Colonic mucosa (tissue), 4 donors: ENCODE measurements around the gene AMOTL2. TPM values are rescaled to one million over a fixed set of nuclear protein-coding genes. Genes with fewer than 3 reads are reported as not detected.

Experiments used
- DNase-seq: peaks from one replicate; pipeline ENCODE4 v3.0.0-alpha.2; 2020
- H3K27ac ChIP-seq: fragments of 200-600 bp; one replicate; pipeline ENCODE4 v1.8.0; 2021
- H3K27me3 ChIP-seq: fragments of 200-600 bp; one replicate; pipeline ENCODE4 v1.8.0; 2021
- H3K36me3 ChIP-seq: fragments of 200-600 bp; one replicate; pipeline ENCODE4 v1.8.0; 2021
- H3K4me1 ChIP-seq: fragments of 200-600 bp; one replicate; pipeline ENCODE4 v1.8.0; 2021; ENCODE audit warnings: mild to moderate bottlenecking
- H3K4me3 ChIP-seq: fragments of 200-600 bp; one replicate; pipeline ENCODE4 v1.8.0; 2021
- H3K9ac ChIP-seq, 2 donors: one replicate each; pipeline ENCODE4 v1.7.0; 2013; ENCODE audit warnings: control low read depth in 2 of 2, low read depth in 2 of 2, low read length in 2 of 2
- H3K9me3 ChIP-seq: fragments of 200-600 bp; one replicate; pipeline ENCODE4 v1.8.0; 2021
- CTCF ChIP-seq: fragments of 200-600 bp; IDR thresholded peaks from one replicate; pipeline ENCODE4 v1.8.0; 2022; ENCODE audit warnings: antibody characterized with exemption, mild to moderate bottlenecking
- intact Hi-C: fragments of 100-400 bp; cut with DNase I; formaldehyde crosslinking; loops from one replicate; pipeline ENCODE4 v1.14.1; 2022
- total RNA-seq, 2 donors: library from RNA; stranded (reverse); fragmentation: NEBNext Ultra II Directional in 1 of 2; extraction: Animal tissue kit (Norgen Biotek cat#: 25700) in 1 of 2; gene quantifications; one replicate each; pipeline ENCODE4 v1.2.1, GENCODE V29; 2021
- donor health status: healthy.
- donor health status: DM: no; HTN: no; CAD: no.
- donor health status: DM: no; HTN: no; CAD: no.

Gene AMOTL2
- total RNA-seq, 2 donors from 2014 or later, result 17.8 to 19.9 TPM

- intact Hi-C loops, result no loop called here
- Histone ChIP-seq H3K27me3 (no peaks in the 10 kb centered on the region), H3K9ac (peak overlapping the region in 1 of 2 donors; percentile 12), H3K27ac (no peak overlapping the region), H3K9me3 (no peaks in the 10 kb centered on the region), H3K4me1 (peaks cover 6% of the 10 kb centered on the region), H3K36me3 (no peaks in the 10 kb centered on the region), H3K4me3 (no peak overlapping the region)
- TF ChIP-seq CTCF, result no peak
- no peak for DNase-seq
Observed at GRCh38 chr3:134314588-134315285, 59.5 kb downstream of the AMOTL2 start.

DNA sequence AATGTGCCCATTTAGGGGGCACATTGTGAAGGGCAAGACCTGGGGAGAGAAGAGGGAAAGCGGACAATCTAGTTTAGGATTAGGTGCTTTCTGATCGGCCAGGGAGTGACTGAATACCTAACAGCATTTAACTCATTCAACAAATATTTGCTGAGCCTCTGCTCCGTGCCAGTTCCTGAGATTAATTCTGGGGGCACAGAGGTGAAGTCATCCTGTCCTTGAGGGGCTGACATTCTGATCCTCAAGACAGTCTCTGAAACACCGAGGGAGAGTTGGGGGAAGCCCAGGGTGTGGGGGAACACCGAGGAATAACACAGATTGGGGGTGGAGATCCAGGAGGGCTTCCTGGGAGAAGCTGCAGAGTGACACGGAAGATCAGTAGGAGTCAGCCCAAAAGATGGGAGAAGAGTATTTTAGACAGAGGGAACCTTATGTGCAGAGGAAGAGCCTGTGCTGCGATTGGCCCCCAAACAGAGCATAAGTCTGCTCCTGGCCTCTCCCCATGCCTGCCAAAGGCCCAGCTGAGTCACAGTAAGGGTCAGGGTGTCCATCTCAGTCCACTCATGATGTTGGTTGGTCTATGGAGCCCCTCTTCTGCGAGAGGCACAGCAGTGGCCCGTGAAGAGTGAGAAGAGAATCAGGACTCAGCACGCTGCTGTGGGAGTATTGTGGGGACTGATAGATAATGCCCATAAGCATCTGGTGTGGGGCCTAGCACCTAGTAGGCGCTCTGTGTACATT, 60.2 kb downstream of the AMOTL2 start:
- Histone ChIP-seq H3K4me3 (peak overlapping the region; percentile 41), H3K9ac (peak overlapping the region; percentile 51 to 59), H3K27me3 (no peaks in the 10 kb centered on the region), H3K9me3 (no peaks in the 10 kb centered on the region), H3K36me3 (no peaks in the 10 kb centered on the region), H3K27ac (peak overlapping the region; percentile 63), H3K4me1 (peaks cover 9% of the 10 kb centered on the region)
- DNase-seq, result no peak
- TF ChIP-seq CTCF, result no peak
- intact Hi-C loops, result no loop called here

GRCh38 chr3:134312873-134313846, 61.1 kb downstream of the AMOTL2 start:
- H3K9me3 ChIP-seq, result no peaks in the 10 kb centered on the region
- peak overlapping the region; percentile 63 for H3K27ac ChIP-seq
- DNase-seq, result peak; percentile 59
- no peaks in the 10 kb centered on the region for H3K27me3 ChIP-seq
- H3K4me1 ChIP-seq, result peaks cover 13% of the 10 kb centered on the region
- H3K36me3 ChIP-seq, result no peaks in the 10 kb centered on the region
- H3K4me3 ChIP-seq, result peak overlapping the region; percentile 41
- intact Hi-C loops, result no loop called here
- H3K9ac ChIP-seq, result peak overlapping the region; percentile 51 to 59
- TF ChIP-seq CTCF, result peak; percentile 8

GRCh38 chr3:134312072-134312872, 62.0 kb downstream of the AMOTL2 start:
- Histone ChIP-seq H3K27ac (peak overlapping the region; percentile 27), H3K9ac (no peak overlapping the region), H3K27me3 (no peaks in the 10 kb centered on the region), H3K4me3 (peak overlapping the region; percentile 41), H3K9me3 (no peaks in the 10 kb centered on the region), H3K4me1 (peaks cover 13% of the 10 kb centered on the region), H3K36me3 (no peaks in the 10 kb centered on the region)
- intact Hi-C loops, result no loop called here
- DNase-seq, result peak; percentile 55
- no peak for TF ChIP-seq CTCF
